K562 (cell line): ENCODE data around the gene PBX1.

Experiments used
- ETV1 ChIP-seq: fragments of 450-650 bp; conservative IDR thresholded peaks from 2 replicates; pipeline ENCODE4 v1.6.1; 2016; ENCODE audit warnings: missing genetic modification characterization, control low read depth, low read depth, missing compliant biosample characterization
- GTF2F1 ChIP-seq: IDR thresholded peaks from 2 replicates; pipeline ENCODE4 v1.6.1; 2011; ENCODE audit warnings: low read depth, low read length, improper control_type of control experiment
- TF ChIP-seq, protein P1 (sequence below), 3 experiments: IDR thresholded peaks in 2 of 3; conservative IDR thresholded peaks in 1 of 3; 2 replicates each; pipeline ENCODE4 v1.5.1; 2011 to 2012; ENCODE audit warnings: low read length in 3 of 3, mild to moderate bottlenecking in 3 of 3, control low read depth in 2 of 3, improper control_type of control experiment in 1 of 3, inconsistent platforms in 1 of 3, low read depth in 1 of 3, mixed read lengths in 1 of 3, moderate library complexity in 1 of 3; ENCODE audit not compliant: insufficient read depth in 2 of 3

DNA sequence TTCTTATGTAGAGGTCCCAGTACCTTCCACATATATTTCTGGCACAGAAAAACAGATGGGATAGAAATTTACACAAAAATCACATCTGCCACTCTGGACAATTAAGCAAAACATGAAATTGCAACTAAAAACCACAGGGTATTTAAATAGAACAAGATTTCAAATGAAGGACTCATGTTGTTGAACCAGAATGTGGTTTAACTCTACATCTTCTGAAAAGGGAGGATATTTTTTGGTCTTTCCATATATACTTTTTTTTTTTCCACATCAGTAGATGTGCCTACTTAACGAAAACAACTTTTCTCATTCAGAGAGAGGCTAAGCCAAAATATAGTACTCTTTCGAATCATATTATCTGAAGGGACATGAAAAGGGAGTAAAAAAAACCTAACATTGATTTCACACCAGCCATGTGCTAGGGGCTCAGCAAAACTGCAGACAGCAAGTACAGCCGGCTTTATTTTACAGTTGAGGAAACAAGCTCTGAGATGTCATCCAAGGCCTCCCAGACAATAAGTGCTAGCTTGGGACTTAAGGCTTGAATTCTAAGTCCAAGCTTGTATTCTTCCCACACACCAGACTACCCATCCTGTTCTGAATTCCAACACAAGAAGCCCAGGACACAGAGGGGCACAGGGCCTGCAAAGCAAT lies 208.9 kb downstream of the PBX1 start:
- TF ChIP-seq, protein P1, sequence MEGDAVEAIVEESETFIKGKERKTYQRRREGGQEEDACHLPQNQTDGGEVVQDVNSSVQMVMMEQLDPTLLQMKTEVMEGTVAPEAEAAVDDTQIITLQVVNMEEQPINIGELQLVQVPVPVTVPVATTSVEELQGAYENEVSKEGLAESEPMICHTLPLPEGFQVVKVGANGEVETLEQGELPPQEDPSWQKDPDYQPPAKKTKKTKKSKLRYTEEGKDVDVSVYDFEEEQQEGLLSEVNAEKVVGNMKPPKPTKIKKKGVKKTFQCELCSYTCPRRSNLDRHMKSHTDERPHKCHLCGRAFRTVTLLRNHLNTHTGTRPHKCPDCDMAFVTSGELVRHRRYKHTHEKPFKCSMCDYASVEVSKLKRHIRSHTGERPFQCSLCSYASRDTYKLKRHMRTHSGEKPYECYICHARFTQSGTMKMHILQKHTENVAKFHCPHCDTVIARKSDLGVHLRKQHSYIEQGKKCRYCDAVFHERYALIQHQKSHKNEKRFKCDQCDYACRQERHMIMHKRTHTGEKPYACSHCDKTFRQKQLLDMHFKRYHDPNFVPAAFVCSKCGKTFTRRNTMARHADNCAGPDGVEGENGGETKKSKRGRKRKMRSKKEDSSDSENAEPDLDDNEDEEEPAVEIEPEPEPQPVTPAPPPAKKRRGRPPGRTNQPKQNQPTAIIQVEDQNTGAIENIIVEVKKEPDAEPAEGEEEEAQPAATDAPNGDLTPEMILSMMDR (IDR thresholded peaks at IDR 0.05 in 2 of 3, conservative IDR thresholded peaks at IDR 0.05 in 1 of 3; ENCODE audit: insufficient read depth in 2 of 3, low read depth in 1 of 3, low read length in 3 of 3) = no peak
- TF ChIP-seq ETV1 (tag) = no peak
- no peak for TF ChIP-seq GTF2F1
